ENCODE measurements around the gene ITPR1. TPM values are rescaled to one million over a fixed set of nuclear protein-coding genes. Genes with fewer than 3 reads are reported as not detected.
A peak's percentile ranks its signal among the peaks of the same experiment; 100 is the strongest.

ITPR1 gene
- total RNA-seq, 3 donors from 2014 or later, result 59.0 to 92.3 (median 88.9) TPM

GRCh38 chr3:4813909-4814304 lies 320.8 kb downstream of the ITPR1 start:
- Mint-ChIP-seq H3K4me3 (no peak overlapping the region), H3K4me1 (ENCODE audit: low read depth) (no peaks in the 10 kb centered on the region), H3K9me3 (peaks cover 8% of the 10 kb centered on the region), H3K36me3 (ENCODE audit: insufficient read depth) (peaks cover 67% of the 10 kb centered on the region), H3K27me3 (ENCODE audit: low read depth) (no peaks in the 10 kb centered on the region)
- ATAC-seq, result no peak
- DNase-seq, result no peak

- no peak for DNase-seq
- no peak for ATAC-seq
- Mint-ChIP-seq H3K36me3 (ENCODE audit: insufficient read depth) (peaks cover 69% of the 10 kb centered on the region), H3K4me1 (ENCODE audit: low read depth) (peaks cover 2% of the 10 kb centered on the region), H3K27me3 (ENCODE audit: low read depth) (no peaks in the 10 kb centered on the region), H3K4me3 (no peak overlapping the region), H3K9me3 (peaks cover 8% of the 10 kb centered on the region)
Observed at GRCh38 chr3:4814305-4814903, 321.3 kb downstream of the ITPR1 start.

- H3K4me3 Mint-ChIP-seq, result no peak overlapping the region
- H3K36me3 Mint-ChIP-seq (ENCODE audit: insufficient read depth), result peaks cover 68% of the 10 kb centered on the region
- no peak for ATAC-seq
- DNase-seq, result no peak
- peaks cover 8% of the 10 kb centered on the region for H3K9me3 Mint-ChIP-seq
- no peaks in the 10 kb centered on the region for H3K27me3 Mint-ChIP-seq (ENCODE audit: low read depth)
- peaks cover 5% of the 10 kb centered on the region for H3K4me1 Mint-ChIP-seq (ENCODE audit: low read depth)
Observed at GRCh38 chr3:4814904-4815574, 321.9 kb downstream of the ITPR1 start.

- peaks cover 8% of the 10 kb centered on the region for H3K9me3 Mint-ChIP-seq
- no peak for ATAC-seq
- H3K4me3 Mint-ChIP-seq, result no peak overlapping the region
- DNase-seq, result no peak
- H3K4me1 Mint-ChIP-seq (ENCODE audit: low read depth), result peaks cover 18% of the 10 kb centered on the region
- no peaks in the 10 kb centered on the region for H3K27me3 Mint-ChIP-seq (ENCODE audit: low read depth)
- H3K36me3 Mint-ChIP-seq (ENCODE audit: insufficient read depth), result peaks cover 71% of the 10 kb centered on the region
Observed at GRCh38 chr3:4816306-4816705, 323.2 kb downstream of the ITPR1 start.

GRCh38 chr3:4816718-4817117 lies 323.6 kb downstream of the ITPR1 start:
- ATAC-seq, result no peak
- H3K4me3 Mint-ChIP-seq, result no peak overlapping the region
- peaks cover 69% of the 10 kb centered on the region for H3K36me3 Mint-ChIP-seq (ENCODE audit: insufficient read depth)
- no peaks in the 10 kb centered on the region for H3K27me3 Mint-ChIP-seq (ENCODE audit: low read depth)
- H3K4me1 Mint-ChIP-seq (ENCODE audit: low read depth), result peaks cover 22% of the 10 kb centered on the region
- no peak for DNase-seq
- peaks cover 8% of the 10 kb centered on the region for H3K9me3 Mint-ChIP-seq

GRCh38 chr3:4817128-4817527 lies 324.0 kb downstream of the ITPR1 start:
- H3K27me3 Mint-ChIP-seq (ENCODE audit: low read depth), result no peaks in the 10 kb centered on the region
- no peak for ATAC-seq
- H3K4me1 Mint-ChIP-seq (ENCODE audit: low read depth), result peaks cover 26% of the 10 kb centered on the region
- H3K9me3 Mint-ChIP-seq, result peaks cover 8% of the 10 kb centered on the region
- H3K36me3 Mint-ChIP-seq (ENCODE audit: insufficient read depth), result peaks cover 69% of the 10 kb centered on the region
- H3K4me3 Mint-ChIP-seq, result no peak overlapping the region
- DNase-seq, result no peak

GRCh38 chr3:4818164-4818563 lies 325.0 kb downstream of the ITPR1 start:
- no peak for DNase-seq
- no peak for ATAC-seq
- peaks cover 64% of the 10 kb centered on the region for H3K36me3 Mint-ChIP-seq (ENCODE audit: insufficient read depth)
- H3K4me1 Mint-ChIP-seq (ENCODE audit: low read depth), result peaks cover 37% of the 10 kb centered on the region
- H3K9me3 Mint-ChIP-seq, result peaks cover 8% of the 10 kb centered on the region
- no peak overlapping the region for H3K4me3 Mint-ChIP-seq
- no peaks in the 10 kb centered on the region for H3K27me3 Mint-ChIP-seq (ENCODE audit: low read depth)

GRCh38 chr3:4818986-4819693 lies 326.0 kb downstream of the ITPR1 start:
- no peak for DNase-seq
- H3K4me1 Mint-ChIP-seq (ENCODE audit: low read depth), result peaks cover 46% of the 10 kb centered on the region
- peaks cover 8% of the 10 kb centered on the region for H3K9me3 Mint-ChIP-seq
- H3K36me3 Mint-ChIP-seq (ENCODE audit: insufficient read depth), result peaks cover 62% of the 10 kb centered on the region
- no peaks in the 10 kb centered on the region for H3K27me3 Mint-ChIP-seq (ENCODE audit: low read depth)
- H3K4me3 Mint-ChIP-seq, result no peak overlapping the region
- ATAC-seq, result no peak

GRCh38 chr3:4819746-4820145 lies 326.6 kb downstream of the ITPR1 start:
- Mint-ChIP-seq H3K36me3 (ENCODE audit: insufficient read depth) (peaks cover 58% of the 10 kb centered on the region), H3K27me3 (ENCODE audit: low read depth) (no peaks in the 10 kb centered on the region), H3K4me1 (ENCODE audit: low read depth) (peaks cover 52% of the 10 kb centered on the region), H3K9me3 (peaks cover 8% of the 10 kb centered on the region), H3K4me3 (no peak overlapping the region)
- DNase-seq (no peak), ATAC-seq (no peak)

GRCh38 chr3:4820296-4821121 lies 327.4 kb downstream of the ITPR1 start:
- DNase-seq (peak; percentile 27), ATAC-seq (peak; percentile 18 to 49)
- H3K27me3 Mint-ChIP-seq (ENCODE audit: low read depth), result no peaks in the 10 kb centered on the region
- no peak overlapping the region for H3K4me3 Mint-ChIP-seq
- peaks cover 60% of the 10 kb centered on the region for H3K4me1 Mint-ChIP-seq (ENCODE audit: low read depth)
- H3K9me3 Mint-ChIP-seq, result peaks cover 8% of the 10 kb centered on the region
- peaks cover 53% of the 10 kb centered on the region for H3K36me3 Mint-ChIP-seq (ENCODE audit: insufficient read depth)

- H3K36me3 Mint-ChIP-seq (ENCODE audit: insufficient read depth), result peaks cover 55% of the 10 kb centered on the region
- no peaks in the 10 kb centered on the region for H3K27me3 Mint-ChIP-seq (ENCODE audit: low read depth)
- DNase-seq, result peak; percentile 34
- peak overlapping the region; percentile 45 for H3K4me3 Mint-ChIP-seq
- peak; percentile 44 to 52 for ATAC-seq
- H3K9me3 Mint-ChIP-seq, result peaks cover 8% of the 10 kb centered on the region
- H3K4me1 Mint-ChIP-seq (ENCODE audit: low read depth), result peaks cover 68% of the 10 kb centered on the region
Observed at GRCh38 chr3:4821338-4821737, 328.2 kb downstream of the ITPR1 start.

- DNase-seq (peak; percentile 71), ATAC-seq (peak; percentile 79 to 86)
- peaks cover 75% of the 10 kb centered on the region for H3K4me1 Mint-ChIP-seq (ENCODE audit: low read depth)
- H3K9me3 Mint-ChIP-seq, result peaks cover 7% of the 10 kb centered on the region
- peaks cover 53% of the 10 kb centered on the region for H3K36me3 Mint-ChIP-seq (ENCODE audit: insufficient read depth)
- H3K27me3 Mint-ChIP-seq (ENCODE audit: low read depth), result no peaks in the 10 kb centered on the region
- peak overlapping the region; percentile 9 for H3K4me3 Mint-ChIP-seq
Observed at GRCh38 chr3:4821975-4822374, 328.8 kb downstream of the ITPR1 start.

- Mint-ChIP-seq H3K27me3 (ENCODE audit: low read depth) (no peaks in the 10 kb centered on the region), H3K9me3 (peaks cover under 1% of the 10 kb centered on the region), H3K36me3 (ENCODE audit: insufficient read depth) (peaks cover 53% of the 10 kb centered on the region), H3K4me3 (no peak overlapping the region), H3K4me1 (ENCODE audit: low read depth) (peaks cover 81% of the 10 kb centered on the region)
- ATAC-seq, result no peak
- DNase-seq, result no peak
Observed at GRCh38 chr3:4822568-4822967, 329.4 kb downstream of the ITPR1 start.

- no peak overlapping the region for H3K4me3 Mint-ChIP-seq
- no peaks in the 10 kb centered on the region for H3K27me3 Mint-ChIP-seq (ENCODE audit: low read depth)
Observed at GRCh38 chr3:4823385-4823784, 330.2 kb downstream of the ITPR1 start.

More at GRCh38 chr3:4823385-4823784, 330.2 kb downstream of the ITPR1 start:
- ATAC-seq (no peak), DNase-seq (no peak)
- peaks cover 89% of the 10 kb centered on the region for H3K4me1 Mint-ChIP-seq (ENCODE audit: low read depth)
- peaks cover 45% of the 10 kb centered on the region for H3K36me3 Mint-ChIP-seq (ENCODE audit: insufficient read depth)
- no peaks in the 10 kb centered on the region for H3K9me3 Mint-ChIP-seq

Measured in activated T-cell treated with anti-CD3 and anti-CD28 coated beads, Interleukin-2, amount 50 U/mL, for 4 hours (primary cell).